ENCODE data around the gene SYNGR3.

GRCh38 chr16:2040041-2040786 is 50.4 kb downstream of the SYNGR3 start:
- no peak for TF ChIP-seq POLR2A (IDR thresholded peaks at IDR 0.05)
- TF ChIP-seq, protein P1, sequence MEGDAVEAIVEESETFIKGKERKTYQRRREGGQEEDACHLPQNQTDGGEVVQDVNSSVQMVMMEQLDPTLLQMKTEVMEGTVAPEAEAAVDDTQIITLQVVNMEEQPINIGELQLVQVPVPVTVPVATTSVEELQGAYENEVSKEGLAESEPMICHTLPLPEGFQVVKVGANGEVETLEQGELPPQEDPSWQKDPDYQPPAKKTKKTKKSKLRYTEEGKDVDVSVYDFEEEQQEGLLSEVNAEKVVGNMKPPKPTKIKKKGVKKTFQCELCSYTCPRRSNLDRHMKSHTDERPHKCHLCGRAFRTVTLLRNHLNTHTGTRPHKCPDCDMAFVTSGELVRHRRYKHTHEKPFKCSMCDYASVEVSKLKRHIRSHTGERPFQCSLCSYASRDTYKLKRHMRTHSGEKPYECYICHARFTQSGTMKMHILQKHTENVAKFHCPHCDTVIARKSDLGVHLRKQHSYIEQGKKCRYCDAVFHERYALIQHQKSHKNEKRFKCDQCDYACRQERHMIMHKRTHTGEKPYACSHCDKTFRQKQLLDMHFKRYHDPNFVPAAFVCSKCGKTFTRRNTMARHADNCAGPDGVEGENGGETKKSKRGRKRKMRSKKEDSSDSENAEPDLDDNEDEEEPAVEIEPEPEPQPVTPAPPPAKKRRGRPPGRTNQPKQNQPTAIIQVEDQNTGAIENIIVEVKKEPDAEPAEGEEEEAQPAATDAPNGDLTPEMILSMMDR (IDR thresholded peaks at IDR 0.05) = no peak
